ENCODE measurements around the gene RANBP3L.

The RANBP3L gene

GRCh38 chr5:36237751-36238150 lies 64.0 kb downstream of the RANBP3L start:
- Mint-ChIP-seq H3K27ac (ENCODE audit: low read depth) (no peak overlapping the region), H3K4me1 (peaks cover 42% of the 10 kb centered on the region), H3K9me3 (no peaks in the 10 kb centered on the region), H3K27me3 (no peaks in the 10 kb centered on the region), H3K4me3 (no peak overlapping the region), H3K36me3 (ENCODE audit: insufficient read depth) (peaks cover 8% of the 10 kb centered on the region)
- ATAC-seq (replicated peaks; ENCODE audit: extremely low read depth, poor library complexity, severe bottlenecking) (no peak), DNase-seq (ENCODE audit: low spot score in 2 of 2) (no peak)

- Mint-ChIP-seq H3K4me3 (no peak overlapping the region), H3K27ac (ENCODE audit: low read depth) (no peak overlapping the region), H3K9me3 (no peaks in the 10 kb centered on the region), H3K27me3 (no peaks in the 10 kb centered on the region), H3K4me1 (peaks cover 39% of the 10 kb centered on the region), H3K36me3 (ENCODE audit: insufficient read depth) (peaks cover 4% of the 10 kb centered on the region)
- no peak for ATAC-seq (replicated peaks; ENCODE audit: extremely low read depth, poor library complexity, severe bottlenecking)
- DNase-seq (ENCODE audit: low spot score in 2 of 2), result no peak
Observed at GRCh38 chr5:36236801-36237200, 64.9 kb downstream of the RANBP3L start.

DNA sequence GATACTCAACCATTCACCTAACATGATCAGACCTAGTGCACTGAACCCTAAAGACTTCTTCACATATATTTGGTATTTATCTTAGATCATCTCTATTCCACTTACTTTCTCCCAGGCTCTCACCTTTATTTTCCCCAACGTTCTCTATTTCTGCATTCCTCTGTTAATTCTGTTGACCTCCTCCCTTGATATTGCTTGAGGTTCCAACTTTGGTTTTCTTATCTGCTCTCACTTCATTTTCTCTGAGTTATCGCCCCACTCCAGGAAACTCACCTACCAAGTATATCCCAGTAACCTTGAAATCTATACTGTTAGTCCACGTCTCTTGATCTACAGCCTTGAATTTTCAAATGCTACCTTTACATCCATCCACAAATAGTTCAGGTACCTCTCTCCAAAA lies 69.2 kb downstream of the RANBP3L start:
- H3K4me3 Mint-ChIP-seq, result no peak overlapping the region
- DNase-seq (ENCODE audit: low spot score in 2 of 2), result no peak
- H3K27ac Mint-ChIP-seq (ENCODE audit: low read depth), result no peak overlapping the region
- no peaks in the 10 kb centered on the region for H3K9me3 Mint-ChIP-seq
- no peaks in the 10 kb centered on the region for H3K27me3 Mint-ChIP-seq
- no peaks in the 10 kb centered on the region for H3K36me3 Mint-ChIP-seq (ENCODE audit: insufficient read depth)
- ATAC-seq (replicated peaks; ENCODE audit: extremely low read depth, poor library complexity, severe bottlenecking), result no peak
- H3K4me1 Mint-ChIP-seq, result peaks cover 25% of the 10 kb centered on the region

DNA sequence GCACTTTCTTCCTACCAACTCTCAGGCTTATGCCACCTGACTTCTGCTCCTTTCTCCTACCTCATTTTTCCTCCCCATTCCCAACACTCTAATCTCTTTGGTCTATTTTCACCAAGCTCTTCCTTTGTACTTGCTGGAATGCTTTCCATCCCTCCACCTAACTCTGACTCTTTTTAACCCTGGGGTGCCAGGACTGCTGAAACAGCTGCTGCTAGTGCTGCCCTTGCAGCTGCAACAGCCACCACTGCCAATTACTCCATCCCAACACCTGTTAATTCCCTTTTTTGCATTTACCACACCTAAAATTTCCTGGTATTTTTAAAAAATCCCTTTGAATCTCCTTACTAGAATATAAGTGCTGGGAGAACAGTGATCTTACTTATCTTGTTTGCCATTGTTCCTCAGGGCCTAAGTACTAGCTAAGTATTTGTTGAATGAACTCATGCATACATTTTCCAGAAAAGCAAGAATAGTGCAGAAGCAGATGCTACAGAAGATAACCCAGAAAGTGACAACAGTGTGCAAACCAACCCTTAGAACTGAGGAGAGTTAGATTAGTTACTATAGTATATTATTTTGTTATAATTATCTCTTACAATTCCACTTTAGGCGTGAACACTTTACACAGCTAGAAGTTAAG lies 71.4 kb downstream of the RANBP3L start:
- Mint-ChIP-seq H3K27ac (ENCODE audit: low read depth) (no peak overlapping the region), H3K9me3 (no peaks in the 10 kb centered on the region), H3K36me3 (ENCODE audit: insufficient read depth) (peaks cover 3% of the 10 kb centered on the region), H3K4me1 (peaks cover 17% of the 10 kb centered on the region), H3K27me3 (no peaks in the 10 kb centered on the region), H3K4me3 (no peak overlapping the region)
- no peak for DNase-seq (ENCODE audit: low spot score in 2 of 2)
- no peak for ATAC-seq (replicated peaks; ENCODE audit: extremely low read depth, poor library complexity, severe bottlenecking)

DNA sequence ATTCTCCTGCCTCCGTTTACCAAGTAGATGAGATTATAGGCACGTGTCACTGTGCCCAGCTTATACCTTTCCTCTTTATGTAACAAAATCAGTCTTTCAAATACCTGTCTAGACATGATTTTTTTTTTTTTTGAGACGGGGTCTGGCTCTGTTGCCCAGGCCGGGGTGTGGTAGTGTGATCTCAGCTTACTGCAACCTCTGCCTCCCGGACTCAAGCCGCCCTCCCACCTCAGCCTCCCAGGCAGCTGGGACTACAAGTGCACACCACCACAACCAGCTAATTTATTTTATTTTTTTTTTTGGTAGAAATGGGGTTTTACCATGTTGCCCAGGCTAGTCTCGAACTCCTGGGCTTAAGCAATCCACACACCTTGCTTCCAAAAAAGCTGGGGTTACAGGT lies 73.2 kb downstream of the RANBP3L start:
- ATAC-seq (replicated peaks; ENCODE audit: extremely low read depth, poor library complexity, severe bottlenecking) (no peak), DNase-seq (ENCODE audit: low spot score in 2 of 2) (no peak)
- no peaks in the 10 kb centered on the region for H3K9me3 Mint-ChIP-seq
- H3K27ac Mint-ChIP-seq (ENCODE audit: low read depth), result no peak overlapping the region
- peaks cover 11% of the 10 kb centered on the region for H3K36me3 Mint-ChIP-seq (ENCODE audit: insufficient read depth)
- H3K27me3 Mint-ChIP-seq, result no peaks in the 10 kb centered on the region
- H3K4me3 Mint-ChIP-seq, result no peak overlapping the region
- peaks cover 17% of the 10 kb centered on the region for H3K4me1 Mint-ChIP-seq

GRCh38 chr5:36227046-36227445 lies 74.7 kb downstream of the RANBP3L start:
- Mint-ChIP-seq H3K4me3 (no peak overlapping the region), H3K4me1 (peaks cover 9% of the 10 kb centered on the region), H3K27ac (ENCODE audit: low read depth) (no peak overlapping the region), H3K36me3 (ENCODE audit: insufficient read depth) (peaks cover 11% of the 10 kb centered on the region), H3K27me3 (no peaks in the 10 kb centered on the region), H3K9me3 (no peaks in the 10 kb centered on the region)
- DNase-seq (ENCODE audit: low spot score in 2 of 2) (no peak), ATAC-seq (replicated peaks; ENCODE audit: extremely low read depth, poor library complexity, severe bottlenecking) (no peak)

DNA sequence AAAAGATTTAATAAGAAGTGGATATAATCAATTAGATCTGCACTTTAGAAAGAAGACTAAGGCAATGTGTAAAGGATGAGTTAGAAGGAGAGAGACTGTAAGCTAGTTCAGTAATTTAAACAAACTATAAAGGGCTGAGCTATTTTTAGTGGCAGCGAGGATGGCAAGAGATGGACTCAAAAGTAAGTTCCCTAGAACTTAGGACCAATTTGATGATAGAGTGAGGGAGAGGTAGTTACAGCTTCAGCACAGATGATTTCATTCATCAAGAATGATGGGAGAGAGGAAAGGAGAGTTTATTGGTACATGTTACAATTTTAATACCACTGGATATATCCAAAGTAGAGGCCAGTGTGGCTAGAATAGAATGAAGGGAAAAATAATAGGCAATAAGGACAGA lies 79.1 kb downstream of the RANBP3L start:
- Mint-ChIP-seq H3K27me3 (no peaks in the 10 kb centered on the region), H3K9me3 (no peaks in the 10 kb centered on the region), H3K4me1 (no peaks in the 10 kb centered on the region), H3K4me3 (no peak overlapping the region), H3K27ac (ENCODE audit: low read depth) (no peak overlapping the region), H3K36me3 (ENCODE audit: insufficient read depth) (peaks cover 23% of the 10 kb centered on the region)
- DNase-seq (ENCODE audit: low spot score in 2 of 2), result no peak
- ATAC-seq (replicated peaks; ENCODE audit: extremely low read depth, poor library complexity, severe bottlenecking), result no peak

DNA sequence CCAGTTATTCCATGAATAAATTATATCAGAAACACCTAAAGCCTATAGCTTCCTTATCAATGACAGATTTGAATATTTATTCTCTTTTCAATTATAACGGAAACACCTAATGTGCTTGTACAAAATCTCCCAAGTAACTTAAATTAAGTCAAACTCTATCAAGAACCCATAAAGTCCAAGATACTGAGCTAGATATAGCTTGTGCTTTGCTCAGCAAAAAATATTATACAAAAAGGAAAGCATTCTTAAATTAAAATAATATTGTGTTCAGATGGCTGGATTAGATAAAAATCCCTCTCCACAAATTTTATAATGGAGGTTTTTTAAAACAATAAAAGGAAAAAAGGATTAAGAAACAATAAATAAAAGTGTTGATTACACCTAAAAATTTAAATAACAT lies 83.7 kb downstream of the RANBP3L start:
- peaks cover 20% of the 10 kb centered on the region for H3K36me3 Mint-ChIP-seq (ENCODE audit: insufficient read depth)
- no peaks in the 10 kb centered on the region for H3K4me1 Mint-ChIP-seq
- H3K4me3 Mint-ChIP-seq, result no peak overlapping the region
- ATAC-seq (replicated peaks; ENCODE audit: extremely low read depth, poor library complexity, severe bottlenecking), result no peak
- no peak overlapping the region for H3K27ac Mint-ChIP-seq (ENCODE audit: low read depth)
- no peaks in the 10 kb centered on the region for H3K9me3 Mint-ChIP-seq
- no peak for DNase-seq (ENCODE audit: low spot score in 2 of 2)
- no peaks in the 10 kb centered on the region for H3K27me3 Mint-ChIP-seq

GRCh38 chr5:36217567-36217966 lies 84.1 kb downstream of the RANBP3L start:
- no peak overlapping the region for H3K4me3 Mint-ChIP-seq
- no peak for DNase-seq (ENCODE audit: low spot score in 2 of 2)
- H3K36me3 Mint-ChIP-seq (ENCODE audit: insufficient read depth), result peaks cover 21% of the 10 kb centered on the region
- ATAC-seq (replicated peaks; ENCODE audit: extremely low read depth, poor library complexity, severe bottlenecking), result no peak
- H3K27me3 Mint-ChIP-seq, result no peaks in the 10 kb centered on the region
- no peaks in the 10 kb centered on the region for H3K4me1 Mint-ChIP-seq
- no peaks in the 10 kb centered on the region for H3K9me3 Mint-ChIP-seq
- H3K27ac Mint-ChIP-seq (ENCODE audit: low read depth), result no peak overlapping the region

DNA sequence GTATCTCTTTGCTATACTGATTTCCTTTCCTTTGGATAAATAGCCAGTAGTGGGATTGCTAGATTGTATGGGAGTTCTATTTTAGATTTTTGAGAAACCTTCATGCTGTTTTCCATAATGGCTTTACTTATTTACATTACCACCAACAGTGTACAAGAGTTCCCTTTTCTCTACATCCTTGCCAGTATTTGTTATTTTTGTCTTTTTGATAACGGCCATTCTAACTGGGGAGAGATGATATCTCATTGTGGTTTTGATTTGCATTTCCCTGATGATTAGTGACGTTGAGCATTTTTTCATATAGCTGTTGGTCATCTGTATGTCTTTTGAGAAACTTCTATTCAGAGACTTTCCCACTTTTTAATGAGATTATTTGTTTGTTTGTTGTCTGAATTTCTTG lies 85.8 kb downstream of the RANBP3L start:
- DNase-seq (ENCODE audit: low spot score in 2 of 2), result no peak
- H3K27ac Mint-ChIP-seq (ENCODE audit: low read depth), result no peak overlapping the region
- no peaks in the 10 kb centered on the region for H3K27me3 Mint-ChIP-seq
- ATAC-seq (replicated peaks; ENCODE audit: extremely low read depth, poor library complexity, severe bottlenecking), result no peak
- H3K36me3 Mint-ChIP-seq (ENCODE audit: insufficient read depth), result peaks cover 23% of the 10 kb centered on the region
- H3K4me1 Mint-ChIP-seq, result no peaks in the 10 kb centered on the region
- H3K9me3 Mint-ChIP-seq, result no peaks in the 10 kb centered on the region
- no peak overlapping the region for H3K4me3 Mint-ChIP-seq

DNA sequence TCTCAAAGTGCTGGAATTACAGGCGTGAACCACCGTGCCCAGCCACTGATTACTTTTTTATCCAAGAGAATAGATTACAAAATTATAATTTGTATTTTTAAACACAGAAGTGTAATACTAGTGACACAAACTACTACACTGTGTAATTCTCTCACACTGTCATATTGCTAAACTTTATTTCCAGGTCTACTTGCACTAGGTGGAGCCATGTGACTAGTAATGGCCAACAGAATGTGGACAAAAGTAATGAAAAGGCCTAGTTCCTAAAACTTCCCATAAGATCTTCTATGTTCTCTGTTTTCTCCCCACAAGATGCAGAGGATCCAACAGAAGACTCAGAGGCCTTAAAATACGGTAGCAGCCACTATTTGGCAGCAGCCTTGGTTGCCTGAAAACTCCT lies 87.3 kb downstream of the RANBP3L start:
- Mint-ChIP-seq H3K27me3 (no peaks in the 10 kb centered on the region), H3K27ac (ENCODE audit: low read depth) (no peak overlapping the region), H3K4me3 (no peak overlapping the region), H3K9me3 (no peaks in the 10 kb centered on the region), H3K4me1 (no peaks in the 10 kb centered on the region), H3K36me3 (ENCODE audit: insufficient read depth) (peaks cover 18% of the 10 kb centered on the region)
- ATAC-seq (replicated peaks; ENCODE audit: extremely low read depth, poor library complexity, severe bottlenecking), result no peak
- no peak for DNase-seq (ENCODE audit: low spot score in 2 of 2)

DNA sequence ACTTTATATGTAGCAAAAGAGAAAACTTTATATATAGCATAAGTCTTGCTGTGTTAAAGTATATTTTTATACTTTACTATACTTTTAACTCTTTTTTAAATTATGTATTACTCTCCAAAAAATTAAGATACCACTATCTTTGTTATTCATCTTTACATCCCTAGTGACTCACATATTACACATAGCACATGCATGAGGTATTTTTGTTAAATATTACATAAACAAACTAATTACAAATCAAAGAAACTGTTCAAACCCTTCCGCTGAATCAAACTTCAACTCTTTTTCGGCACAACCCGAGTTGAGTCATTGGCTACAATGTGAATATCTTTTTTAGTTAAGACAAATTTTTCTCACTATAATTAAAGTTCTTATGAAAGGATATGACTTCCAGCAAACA lies 92.0 kb downstream of the RANBP3L start:
- Mint-ChIP-seq H3K27me3 (no peaks in the 10 kb centered on the region), H3K36me3 (ENCODE audit: insufficient read depth) (peaks cover 13% of the 10 kb centered on the region), H3K9me3 (no peaks in the 10 kb centered on the region), H3K4me1 (no peaks in the 10 kb centered on the region), H3K4me3 (no peak overlapping the region), H3K27ac (ENCODE audit: low read depth) (no peak overlapping the region)
- DNase-seq (ENCODE audit: low spot score in 2 of 2), result no peak
- ATAC-seq (replicated peaks; ENCODE audit: extremely low read depth, poor library complexity, severe bottlenecking), result no peak

- Mint-ChIP-seq H3K9me3 (no peaks in the 10 kb centered on the region), H3K27me3 (no peaks in the 10 kb centered on the region), H3K27ac (ENCODE audit: low read depth) (no peak overlapping the region), H3K36me3 (ENCODE audit: insufficient read depth) (peaks cover 13% of the 10 kb centered on the region), H3K4me1 (no peaks in the 10 kb centered on the region), H3K4me3 (no peak overlapping the region)
- ATAC-seq (replicated peaks; ENCODE audit: extremely low read depth, poor library complexity, severe bottlenecking) (no peak), DNase-seq (ENCODE audit: low spot score in 2 of 2) (no peak)
Observed at GRCh38 chr5:36208786-36209185, 92.9 kb downstream of the RANBP3L start.

- ATAC-seq (replicated peaks; ENCODE audit: extremely low read depth, poor library complexity, severe bottlenecking) (no peak), DNase-seq (ENCODE audit: low spot score in 2 of 2) (no peak)
- Mint-ChIP-seq H3K27ac (ENCODE audit: low read depth) (no peak overlapping the region), H3K9me3 (no peaks in the 10 kb centered on the region), H3K4me3 (no peak overlapping the region), H3K27me3 (no peaks in the 10 kb centered on the region), H3K4me1 (no peaks in the 10 kb centered on the region), H3K36me3 (ENCODE audit: insufficient read depth) (peaks cover 10% of the 10 kb centered on the region)
Observed at GRCh38 chr5:36206913-36207312, 94.8 kb downstream of the RANBP3L start.
